Breast epithelium (tissue), 4 donors: ENCODE results near the gene CYP24A1. TPM values are rescaled to one million over a fixed set of nuclear protein-coding genes. Genes with fewer than 3 reads are reported as not detected.

Experiments
- DNase-seq, 2 donors: peaks; one replicate each; pipeline ENCODE4 v3.0.0-alpha.2; 2019; ENCODE audit warnings: low spot score in 2 of 2
- H3K27ac ChIP-seq, 2 donors: fragments of 200-600 bp; sonication (generic) in 1 of 2; one replicate each; pipeline ENCODE4 v1.5.1; 2016 to 2019; ENCODE audit warnings: mild to moderate bottlenecking in 1 of 2
- H3K27me3 ChIP-seq, 2 donors: fragments of 200-600 bp; sonication (generic) in 1 of 2; one replicate each; pipeline versions ENCODE4 v1.5.1 to v1.6.0; 2017 to 2019; ENCODE audit warnings: control low read depth in 1 of 2, mild to moderate bottlenecking in 1 of 2
- H3K36me3 ChIP-seq: fragments of 200-600 bp; one replicate; pipeline ENCODE4 v1.5.1; 2019
- H3K4me1 ChIP-seq, 2 donors: fragments of 200-600 bp; sonication (generic); one replicate each; pipeline ENCODE4 v1.5.1; 2016 to 2019; ENCODE audit warnings: control low read depth in 1 of 2
- H3K4me3 ChIP-seq, 3 donors: fragments of 200-600 bp; sonication (generic); 1 replicate in 2 of 3; 2 replicates in 1 of 3; pipeline ENCODE4 v1.5.1; 2016 to 2019; ENCODE audit warnings: mild to moderate bottlenecking in 3 of 3, moderate library complexity in 2 of 3
- H3K9me3 ChIP-seq, 2 donors: fragments of 200-600 bp; sonication (generic) in 1 of 2; one replicate each; pipeline ENCODE4 v1.5.1; 2016 to 2019; ENCODE audit warnings: control low read depth in 1 of 2
- POLR2A ChIP-seq: fragments of 450-650 bp; IDR thresholded peaks from one replicate; pipeline ENCODE4 v1.6.1; 2016; ENCODE audit warnings: antibody characterized with exemption, mild to moderate bottlenecking, moderate library complexity
- POLR2AphosphoS5 ChIP-seq, 3 donors: sonication (generic); formaldehyde crosslinking; IDR thresholded peaks; one replicate each; pipeline ENCODE4 v1.6.1; 2017; ENCODE audit warnings: antibody characterized with exemption in 3 of 3
- intact Hi-C: fragments of 100-400 bp; cut with DNase I; formaldehyde crosslinking; loops from one replicate; pipeline ENCODE4 v1.15.1; 2023; ENCODE audit warnings: low total_unique reads
- total RNA-seq, 3 donors: library from RNA; depleted of rRNA; stranded (reverse); fragments of >200 nt; gene quantifications; one replicate each; pipeline ENCODE4 v1.1.0, GENCODE V29; 2016
- TF ChIP-seq, protein P1 (sequence below), 3 donors: fragments of 450-650 bp; IDR thresholded peaks; one replicate each; pipeline ENCODE4 v1.5.1; 2016 to 2017; ENCODE audit warnings: antibody characterized with exemption in 3 of 3, mild to moderate bottlenecking in 3 of 3, moderate library complexity in 3 of 3

Gene CYP24A1
- total RNA-seq, 3 donors from 2014 or later: 2.0 to 6.4 TPM; not detected in 1

DNA sequence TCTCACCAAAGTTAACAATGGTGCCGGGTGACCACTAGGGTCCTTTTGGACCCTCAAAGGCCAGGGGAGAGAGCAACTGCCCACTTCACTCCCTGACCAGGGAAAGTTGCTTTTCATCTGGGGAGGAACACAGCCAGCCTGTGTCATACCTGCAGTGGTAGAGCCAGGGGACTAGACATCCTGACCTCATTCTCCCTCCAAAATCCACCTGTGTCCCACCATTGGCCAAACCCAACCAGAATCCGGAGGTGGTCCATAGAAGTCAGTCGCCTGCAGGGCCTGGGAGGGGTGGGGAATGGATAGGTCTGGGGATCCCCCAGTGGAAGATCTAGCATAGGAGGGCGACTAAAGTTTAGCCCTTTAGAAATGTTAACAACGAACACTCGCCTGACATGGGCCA, 46.9 kb upstream of the CYP24A1 start:
- DNase-seq: no peak
- H3K9me3 ChIP-seq: no peaks in the 10 kb centered on the region
- H3K36me3 ChIP-seq: no peaks in the 10 kb centered on the region
- TF ChIP-seq POLR2AphosphoS5 (IDR thresholded peaks at IDR 0.05) (no peak), POLR2A (no peak)
- TF ChIP-seq, protein P1, sequence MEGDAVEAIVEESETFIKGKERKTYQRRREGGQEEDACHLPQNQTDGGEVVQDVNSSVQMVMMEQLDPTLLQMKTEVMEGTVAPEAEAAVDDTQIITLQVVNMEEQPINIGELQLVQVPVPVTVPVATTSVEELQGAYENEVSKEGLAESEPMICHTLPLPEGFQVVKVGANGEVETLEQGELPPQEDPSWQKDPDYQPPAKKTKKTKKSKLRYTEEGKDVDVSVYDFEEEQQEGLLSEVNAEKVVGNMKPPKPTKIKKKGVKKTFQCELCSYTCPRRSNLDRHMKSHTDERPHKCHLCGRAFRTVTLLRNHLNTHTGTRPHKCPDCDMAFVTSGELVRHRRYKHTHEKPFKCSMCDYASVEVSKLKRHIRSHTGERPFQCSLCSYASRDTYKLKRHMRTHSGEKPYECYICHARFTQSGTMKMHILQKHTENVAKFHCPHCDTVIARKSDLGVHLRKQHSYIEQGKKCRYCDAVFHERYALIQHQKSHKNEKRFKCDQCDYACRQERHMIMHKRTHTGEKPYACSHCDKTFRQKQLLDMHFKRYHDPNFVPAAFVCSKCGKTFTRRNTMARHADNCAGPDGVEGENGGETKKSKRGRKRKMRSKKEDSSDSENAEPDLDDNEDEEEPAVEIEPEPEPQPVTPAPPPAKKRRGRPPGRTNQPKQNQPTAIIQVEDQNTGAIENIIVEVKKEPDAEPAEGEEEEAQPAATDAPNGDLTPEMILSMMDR (IDR thresholded peaks at IDR 0.05): no peak
- H3K4me3 ChIP-seq: no peak overlapping the region
- no peaks in the 10 kb centered on the region for H3K27me3 ChIP-seq
- no peaks in the 10 kb centered on the region for H3K4me1 ChIP-seq
- no peak overlapping the region for H3K27ac ChIP-seq
- intact Hi-C loops: no loop called here

DNA sequence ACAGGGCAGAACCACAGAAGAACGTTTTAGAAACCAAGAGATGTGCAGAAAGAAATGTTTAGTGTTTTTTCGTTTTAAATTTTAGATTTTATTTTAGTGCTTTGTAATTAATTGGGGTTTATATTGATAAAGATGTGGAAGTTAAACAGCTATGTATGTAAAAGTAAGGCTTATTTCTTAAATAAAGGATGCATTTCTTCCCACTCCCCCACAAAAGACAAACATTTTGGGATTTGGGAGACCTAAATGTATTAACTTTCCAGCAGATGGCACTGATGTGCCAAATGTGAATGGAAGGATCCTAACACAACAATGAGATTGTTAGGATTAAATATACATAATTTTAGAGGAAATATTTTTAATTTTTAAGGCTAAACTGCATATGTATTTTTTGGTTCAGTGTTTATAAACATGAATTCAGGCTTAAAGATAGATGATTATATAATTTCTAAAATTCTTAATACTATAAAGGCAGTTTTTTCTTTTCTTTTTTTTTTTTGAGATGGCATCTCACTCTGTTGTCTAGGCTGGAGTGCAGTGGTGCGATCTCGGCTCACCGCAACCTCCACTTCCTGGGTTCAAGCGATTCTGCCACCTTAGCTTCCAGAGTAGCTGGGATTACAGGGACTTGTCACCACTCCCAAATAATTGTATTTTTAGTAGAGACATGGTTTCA, 46.1 kb upstream of the CYP24A1 start:
- no peaks in the 10 kb centered on the region for H3K4me1 ChIP-seq
- intact Hi-C loops: no loop called here
- TF ChIP-seq POLR2A: no peak
- TF ChIP-seq, protein P1 (IDR thresholded peaks at IDR 0.05): peak in 2 of 3 donors; percentile 45 to 52
- no peak for TF ChIP-seq POLR2AphosphoS5 (IDR thresholded peaks at IDR 0.05)

DNA sequence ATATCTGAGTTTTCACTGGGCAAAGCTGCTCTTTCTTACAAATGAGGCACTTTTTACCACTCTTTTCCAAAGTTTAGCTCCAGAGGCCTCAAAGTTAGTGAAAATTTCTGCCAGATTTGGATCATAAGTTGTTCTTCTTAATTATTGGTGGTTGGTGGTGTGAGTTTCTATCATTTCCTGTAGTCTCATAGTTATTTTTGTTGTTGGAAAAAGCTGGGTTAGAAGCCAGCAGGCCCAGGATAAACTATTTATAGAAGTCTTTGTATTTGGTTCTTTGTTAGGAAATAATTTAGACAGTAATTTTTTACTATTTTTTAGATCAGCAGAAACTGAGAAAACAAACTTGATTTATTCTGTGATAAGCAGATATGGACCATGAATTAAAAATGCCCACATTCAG, 44.7 kb upstream of the CYP24A1 start:
- TF ChIP-seq POLR2AphosphoS5 (IDR thresholded peaks at IDR 0.05) (no peak), POLR2A (no peak)
- TF ChIP-seq, protein P1 (IDR thresholded peaks at IDR 0.05): no peak
- Histone ChIP-seq H3K4me3 (no peak overlapping the region), H3K27ac (no peak overlapping the region), H3K4me1 (no peaks in the 10 kb centered on the region), H3K36me3 (no peaks in the 10 kb centered on the region), H3K27me3 (no peaks in the 10 kb centered on the region), H3K9me3 (no peaks in the 10 kb centered on the region)
- no peak for DNase-seq
- intact Hi-C loops: no loop called here

More for the DNA sequence above, 46.1 kb upstream of the CYP24A1 start:
- H3K9me3 ChIP-seq: no peaks in the 10 kb centered on the region
- no peak overlapping the region for H3K4me3 ChIP-seq
- H3K36me3 ChIP-seq: no peaks in the 10 kb centered on the region
- H3K27ac ChIP-seq: no peak overlapping the region
- DNase-seq: no peak
- H3K27me3 ChIP-seq: no peaks in the 10 kb centered on the region

DNA sequence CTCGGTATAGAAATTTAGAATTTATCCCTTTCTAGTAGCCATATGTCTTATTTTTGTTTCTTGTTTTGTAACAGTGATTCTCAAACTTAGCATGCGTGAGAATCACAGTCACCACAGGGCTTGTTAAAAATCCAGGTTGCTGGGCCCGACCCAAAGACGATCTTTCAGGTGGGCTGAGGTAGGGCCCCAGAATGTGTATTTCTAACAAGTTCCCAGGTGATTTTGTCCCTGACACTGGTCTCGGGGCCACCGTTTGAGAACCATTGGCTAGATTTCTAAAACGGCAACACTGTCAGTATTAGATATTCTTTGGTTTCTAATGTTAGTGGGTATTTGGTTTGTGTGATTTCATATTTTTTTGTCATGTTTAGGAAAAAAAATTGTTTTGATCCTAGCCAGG, 44.0 kb upstream of the CYP24A1 start:
- H3K4me1 ChIP-seq: no peaks in the 10 kb centered on the region
- no peak for TF ChIP-seq POLR2A
- TF ChIP-seq POLR2AphosphoS5 (IDR thresholded peaks at IDR 0.05): no peak
- TF ChIP-seq, protein P1 (IDR thresholded peaks at IDR 0.05): no peak
- no peaks in the 10 kb centered on the region for H3K36me3 ChIP-seq
- no peak overlapping the region for H3K27ac ChIP-seq
- no peaks in the 10 kb centered on the region for H3K27me3 ChIP-seq
- DNase-seq: no peak
- H3K4me3 ChIP-seq: no peak overlapping the region
- H3K9me3 ChIP-seq: no peaks in the 10 kb centered on the region
- intact Hi-C loops: no loop called here

DNA sequence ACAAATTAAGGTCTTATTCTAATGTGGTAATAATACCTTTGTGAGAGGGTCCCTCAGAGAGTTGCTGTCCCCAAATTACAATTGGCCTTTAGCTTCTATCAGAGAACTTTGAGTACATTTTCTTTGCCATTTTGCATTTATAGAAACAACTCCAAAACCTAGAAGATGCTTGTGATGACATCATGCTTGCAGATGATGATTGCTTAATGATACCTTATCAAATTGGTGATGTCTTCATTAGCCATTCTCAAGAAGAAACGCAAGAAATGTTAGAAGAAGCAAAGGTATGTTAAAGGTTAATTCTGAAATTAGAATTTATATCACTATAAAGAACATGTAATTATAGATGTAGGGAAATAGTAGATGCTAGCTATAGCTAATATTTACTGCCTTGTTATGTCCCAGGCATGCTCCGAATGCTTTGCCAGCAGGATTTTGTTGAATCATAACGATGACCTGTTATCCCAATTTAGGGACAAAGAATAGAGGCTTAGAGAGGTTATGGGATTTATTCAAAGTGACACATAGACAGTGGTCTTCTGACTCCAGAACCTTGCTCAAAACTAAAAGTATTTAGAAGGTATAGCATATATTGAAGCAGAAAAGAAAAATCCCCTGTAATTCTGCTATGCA, 41.5 kb upstream of the CYP24A1 start:
- Histone ChIP-seq H3K4me1 (no peaks in the 10 kb centered on the region), H3K27me3 (no peaks in the 10 kb centered on the region), H3K36me3 (no peaks in the 10 kb centered on the region), H3K9me3 (no peaks in the 10 kb centered on the region), H3K4me3 (no peak overlapping the region), H3K27ac (no peak overlapping the region)
- DNase-seq: no peak
- intact Hi-C loops: no loop called here
- no peak for TF ChIP-seq POLR2A
- TF ChIP-seq POLR2AphosphoS5 (IDR thresholded peaks at IDR 0.05): no peak
- TF ChIP-seq, protein P1 (IDR thresholded peaks at IDR 0.05): no peak
